CD4-positive, alpha-beta T cell treated with Interferon alpha-2 for 1 hour (primary cell): Measurements from ENCODE around the gene BABAM2.

Source experiments
- DNase-seq, 2 donors: peaks; one replicate each; pipeline ENCODE4 v3.0.0-alpha.2; 2020 to 2022

Gene BABAM2

DNA sequence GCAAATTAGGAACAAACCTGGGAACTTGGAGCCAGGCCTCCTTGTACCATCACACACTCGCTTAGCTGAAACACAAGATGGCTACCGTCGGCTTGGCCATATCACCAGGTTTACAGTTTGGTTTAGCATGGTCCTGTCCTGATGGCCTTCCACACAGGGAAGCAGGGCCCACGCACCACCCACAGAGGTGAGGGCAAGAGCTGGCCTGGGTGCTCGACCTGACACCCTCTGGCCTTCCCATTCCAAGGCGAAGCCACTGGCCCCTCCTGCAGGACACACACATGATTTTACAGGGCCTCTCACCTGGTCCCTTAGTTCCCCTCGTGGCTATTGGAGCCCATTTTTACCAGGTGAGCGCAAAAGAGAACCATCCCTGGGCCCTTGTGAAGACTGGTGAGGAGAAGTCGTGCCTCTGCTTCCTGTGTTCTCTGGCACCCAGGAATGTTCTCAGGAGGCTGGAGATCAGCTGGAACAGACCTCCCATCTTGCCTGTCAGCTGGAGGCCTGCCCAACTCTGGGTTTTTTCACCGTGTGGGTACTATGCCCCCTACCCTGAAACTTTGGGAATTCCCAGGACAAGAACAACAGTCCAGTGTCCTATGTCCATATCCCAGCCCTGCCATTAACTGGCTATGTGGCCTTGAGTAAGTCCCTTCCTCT, 449.1 kb downstream of the BABAM2 start:
- no peak for DNase-seq

DNA sequence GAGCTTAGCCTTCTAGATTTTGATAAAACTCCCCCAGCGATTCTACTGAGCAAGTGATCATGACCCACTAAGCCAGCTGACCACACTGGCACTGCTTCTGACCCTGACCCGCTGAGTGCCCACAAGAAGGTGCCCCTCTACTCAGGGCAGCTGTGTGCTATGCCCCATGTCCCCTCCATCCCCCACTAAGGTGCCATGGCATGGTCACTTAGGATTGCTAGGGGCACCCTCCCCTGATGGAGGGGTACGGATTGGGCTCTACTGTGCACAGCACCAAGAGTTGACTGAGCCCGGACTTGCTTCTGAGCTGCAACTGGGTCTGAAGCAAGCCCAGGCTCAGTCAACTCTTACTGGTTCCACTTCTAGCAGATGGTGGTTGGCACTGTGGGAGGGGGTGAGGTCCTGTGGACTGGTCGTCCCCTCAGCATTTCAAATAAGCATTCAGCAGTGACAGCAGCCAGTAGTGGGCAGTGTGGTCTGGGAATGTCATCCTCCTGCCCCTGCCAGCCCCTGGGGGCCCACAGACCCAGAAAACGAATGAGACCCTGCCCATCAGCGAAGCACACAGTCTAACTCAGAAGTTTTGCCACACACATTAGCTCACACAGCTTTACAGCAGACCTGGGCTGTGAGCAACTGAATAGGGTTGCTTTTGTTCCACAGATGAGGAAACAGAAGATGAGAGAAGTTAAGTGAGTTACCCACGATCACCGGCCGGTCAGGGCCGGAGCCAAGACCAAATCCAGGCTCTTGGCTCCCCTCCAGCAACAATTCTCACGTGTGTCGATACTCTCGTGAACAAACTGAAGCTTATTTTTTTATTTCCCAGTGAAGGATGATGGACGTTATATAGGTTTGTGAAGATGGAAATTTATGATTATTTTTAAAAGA, 450.0 kb downstream of the BABAM2 start:
- DNase-seq = no peak

DNA sequence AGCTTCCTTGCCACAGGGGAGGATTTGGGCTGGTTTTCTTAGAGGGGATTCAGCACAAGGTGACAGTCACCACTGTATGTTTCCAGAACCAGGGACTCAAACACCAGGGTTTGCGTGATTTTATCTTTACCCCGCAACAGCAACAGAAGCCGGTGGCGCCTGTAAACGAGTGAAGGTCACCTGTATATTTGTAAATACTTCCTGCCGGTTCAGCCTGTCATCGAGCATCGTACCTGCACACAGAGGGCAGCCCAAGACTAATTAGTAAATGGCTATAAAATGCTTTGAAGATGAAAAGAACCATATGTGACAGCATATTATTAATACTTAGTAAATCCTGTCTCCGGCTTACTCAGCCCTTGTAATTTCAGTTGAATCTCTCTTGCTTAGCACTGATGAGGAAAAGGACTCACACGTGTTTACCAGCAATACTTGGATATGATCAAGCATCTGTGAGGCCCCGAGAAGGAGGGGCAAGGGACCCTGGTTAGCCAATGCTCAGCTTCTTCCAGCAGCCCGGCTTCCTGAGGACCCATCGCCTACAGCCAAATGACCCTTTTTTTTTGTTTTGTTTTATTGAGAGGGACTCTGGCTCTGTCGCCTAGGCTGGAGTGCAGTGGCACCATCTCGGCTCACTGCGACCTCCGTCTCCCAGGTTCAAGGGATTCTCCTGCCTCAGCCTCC, 450.8 kb downstream of the BABAM2 start:
- no peak for DNase-seq

DNA sequence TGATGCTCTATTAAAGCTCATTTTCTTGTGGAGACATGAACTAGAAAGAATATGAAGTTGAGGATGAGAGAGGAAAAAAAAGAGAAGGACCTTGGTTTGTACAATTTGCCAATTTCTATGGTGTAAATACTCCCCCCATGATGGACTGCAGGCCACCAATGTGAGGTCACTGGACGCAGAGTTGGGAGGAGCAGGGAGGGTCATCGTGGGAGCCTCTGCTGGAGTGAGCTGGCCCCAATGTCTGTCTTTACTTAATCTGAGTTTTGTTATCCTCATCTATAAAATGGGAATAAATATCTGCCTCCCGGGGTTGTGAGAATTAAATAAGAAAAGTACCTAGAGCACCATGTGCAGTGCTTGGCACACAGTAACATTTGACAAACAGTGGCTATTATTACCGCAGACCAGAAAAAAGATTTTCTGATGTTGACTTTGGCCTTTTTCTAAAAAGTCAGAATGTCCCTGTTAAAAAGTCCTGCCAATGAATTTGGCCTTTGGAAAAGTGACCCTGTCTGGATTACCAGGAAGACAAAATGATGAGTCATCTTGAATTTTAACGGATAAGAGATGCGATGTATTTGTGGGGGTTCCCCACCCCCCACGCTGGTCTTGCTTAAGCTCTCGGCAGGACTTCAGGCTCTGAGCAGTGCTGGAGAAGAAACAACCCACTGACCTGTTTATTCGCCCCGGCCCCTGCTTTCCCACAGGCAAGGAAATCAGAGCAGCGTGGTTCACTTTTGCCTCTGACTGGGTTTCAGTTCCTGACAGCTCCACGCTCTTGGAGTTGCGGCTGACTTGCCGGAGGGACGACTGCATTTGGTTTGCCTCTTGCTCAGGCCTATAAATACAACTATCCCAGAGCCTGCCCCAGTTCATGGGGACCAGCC, 451.8 kb downstream of the BABAM2 start:
- DNase-seq = no peak

DNA sequence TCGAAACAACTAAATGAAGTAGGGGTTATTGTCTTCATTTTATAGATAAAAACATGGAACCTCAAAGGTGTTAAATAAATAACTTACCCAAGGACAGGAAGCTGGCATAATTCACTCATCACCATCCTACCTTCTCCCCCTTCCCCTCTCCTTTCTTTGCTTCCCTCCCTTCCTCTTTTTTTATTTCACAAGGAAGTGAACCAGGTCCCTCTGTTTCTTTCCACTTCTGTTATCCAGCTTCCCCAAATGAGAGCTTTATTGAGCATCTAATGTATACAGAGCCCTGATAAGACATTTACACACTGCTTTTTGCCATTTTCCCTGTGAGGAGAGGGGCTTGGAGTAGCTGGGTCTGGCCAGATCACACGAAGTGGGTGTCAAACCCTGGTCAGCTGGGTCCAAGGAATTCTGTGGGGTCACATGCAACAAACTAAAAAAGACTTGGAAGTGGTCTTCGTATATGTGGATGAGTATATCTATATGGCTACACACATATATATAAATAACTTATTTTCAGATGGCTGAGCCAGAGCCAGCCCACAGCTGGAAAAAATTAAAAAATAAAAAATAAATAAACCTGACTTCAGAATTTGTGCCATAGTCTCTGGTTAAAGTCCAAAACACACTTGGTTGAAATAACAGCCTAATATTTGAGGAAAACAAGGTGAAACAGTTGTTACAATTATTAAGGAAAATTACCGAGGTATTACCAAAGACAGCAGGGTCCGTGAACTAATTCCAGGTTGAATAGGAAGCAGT, 452.8 kb downstream of the BABAM2 start:
- DNase-seq = no peak

DNA sequence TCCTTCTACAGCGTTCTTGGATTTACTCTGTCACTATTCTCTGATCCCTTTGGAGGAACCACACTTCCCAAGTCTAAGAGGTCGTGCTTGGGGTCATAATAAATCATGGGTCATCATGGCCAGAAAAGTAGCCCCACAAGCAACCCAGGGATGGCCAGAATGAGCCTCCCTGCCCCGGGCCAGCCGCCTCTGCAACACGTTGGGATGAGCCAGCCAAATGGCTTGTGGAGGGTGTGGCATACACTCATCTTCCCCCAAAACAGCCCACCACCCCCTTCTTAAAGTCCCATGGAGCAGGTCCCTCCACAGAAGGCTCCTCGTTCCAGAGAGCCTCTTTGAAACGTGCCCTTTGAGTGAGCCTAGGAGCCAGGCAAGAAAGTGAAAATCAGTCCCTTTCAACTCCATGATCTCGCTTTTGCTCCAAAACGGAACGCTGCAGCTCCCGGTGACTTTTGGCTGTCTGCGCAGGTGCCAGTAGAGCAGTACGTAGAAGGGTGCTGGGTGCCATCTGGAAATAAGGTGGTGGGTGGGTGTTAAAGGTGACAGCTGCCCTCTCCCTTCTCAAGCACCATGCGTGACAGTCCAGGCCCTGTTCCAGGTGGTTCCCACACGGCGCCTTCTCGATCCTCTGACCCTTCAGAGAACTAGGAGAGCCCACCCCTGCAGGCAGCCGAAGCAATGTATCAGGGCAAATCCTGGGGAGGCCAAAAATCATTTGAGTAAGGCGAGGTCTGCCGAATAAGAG, 453.6 kb downstream of the BABAM2 start:
- DNase-seq = no peak

DNA sequence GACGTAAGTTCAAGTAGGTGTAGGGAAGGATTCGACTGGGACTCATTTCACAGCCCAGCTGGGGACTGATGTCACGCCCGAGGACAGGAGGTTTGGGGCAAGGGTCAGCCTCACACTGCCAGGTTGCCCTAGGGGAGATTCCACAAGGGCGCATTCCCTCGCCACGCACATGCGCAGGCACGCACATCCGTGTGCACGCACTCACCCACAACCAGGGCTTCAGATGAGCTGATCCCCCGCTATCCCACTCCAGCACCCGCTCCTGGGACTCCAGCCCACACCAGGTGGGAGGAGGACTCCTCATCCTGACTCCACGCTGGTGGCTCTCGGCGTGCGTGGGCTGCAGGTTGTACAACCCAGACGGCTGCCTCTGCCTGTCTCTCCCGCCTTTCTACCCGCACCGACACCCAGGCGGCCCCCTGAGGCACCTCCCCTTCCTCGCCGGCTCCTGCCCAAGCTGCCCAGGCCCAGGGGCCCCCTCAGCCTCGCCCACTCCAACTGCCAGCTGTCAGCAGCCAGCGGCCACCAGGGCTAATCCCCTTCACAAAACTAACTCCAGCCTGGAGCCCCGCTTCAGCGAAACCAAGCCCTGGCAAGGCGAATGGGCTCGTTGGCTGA, 454.3 kb downstream of the BABAM2 start:
- DNase-seq = no peak

DNA sequence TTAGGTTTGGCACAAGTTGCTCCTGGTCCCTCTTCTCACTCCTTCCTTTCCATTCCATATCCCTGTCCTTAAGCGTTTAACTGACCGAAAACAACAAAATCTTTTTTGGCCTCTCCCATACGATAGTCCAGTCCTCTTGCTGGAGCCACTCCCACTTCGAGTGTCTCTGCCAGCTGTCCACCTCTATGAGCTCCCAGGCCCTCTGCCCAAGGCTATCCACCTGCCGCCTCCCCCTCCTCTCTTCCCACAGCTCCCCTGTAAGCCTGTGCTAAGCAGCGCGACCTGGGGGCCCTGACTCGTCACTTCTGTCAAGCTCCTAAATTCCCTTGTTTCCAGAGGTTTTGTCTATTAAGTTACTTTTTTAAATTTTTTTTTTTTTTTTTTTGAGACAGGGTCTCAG, 455.1 kb downstream of the BABAM2 start:
- no peak for DNase-seq

DNA sequence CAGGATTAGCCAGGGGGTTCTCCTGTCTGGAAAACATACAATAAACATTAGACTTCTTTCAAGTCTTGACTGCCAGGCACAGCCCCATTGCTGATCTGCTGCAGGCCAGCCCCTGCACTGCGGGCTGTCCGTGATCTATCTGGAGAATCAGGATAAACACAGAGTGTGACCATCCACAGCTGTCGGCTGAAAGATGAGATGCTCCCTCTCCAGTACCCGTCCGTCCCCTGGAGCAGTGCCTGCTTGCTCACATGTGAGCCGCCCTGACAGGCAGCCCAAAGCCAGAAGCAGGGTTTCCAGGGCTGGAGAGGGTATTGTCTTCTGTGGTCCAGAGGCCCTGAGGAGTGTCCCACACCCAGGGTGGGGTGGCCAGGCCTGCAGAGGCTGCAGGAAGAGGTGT, 456.1 kb downstream of the BABAM2 start:
- DNase-seq = no peak

DNA sequence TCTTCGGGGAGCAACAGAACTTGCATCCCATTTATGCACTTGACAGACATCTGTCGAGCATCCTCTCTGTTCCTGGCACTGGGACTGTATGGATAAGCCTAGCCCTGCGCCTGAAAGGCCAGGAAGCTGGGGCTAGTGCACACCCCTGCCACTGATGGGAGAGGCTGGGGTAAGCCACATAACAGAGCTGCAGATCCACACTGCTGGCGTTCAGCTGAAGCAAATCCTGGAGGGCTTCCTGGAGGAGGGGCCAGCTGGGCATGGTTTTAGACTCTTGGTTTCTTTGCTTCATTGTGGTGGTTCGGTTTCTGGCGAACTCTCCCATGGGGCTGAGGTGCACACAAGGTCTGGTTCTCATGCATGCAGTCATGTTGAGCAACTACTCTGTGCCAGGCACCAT, 456.7 kb downstream of the BABAM2 start:
- no peak for DNase-seq

DNA sequence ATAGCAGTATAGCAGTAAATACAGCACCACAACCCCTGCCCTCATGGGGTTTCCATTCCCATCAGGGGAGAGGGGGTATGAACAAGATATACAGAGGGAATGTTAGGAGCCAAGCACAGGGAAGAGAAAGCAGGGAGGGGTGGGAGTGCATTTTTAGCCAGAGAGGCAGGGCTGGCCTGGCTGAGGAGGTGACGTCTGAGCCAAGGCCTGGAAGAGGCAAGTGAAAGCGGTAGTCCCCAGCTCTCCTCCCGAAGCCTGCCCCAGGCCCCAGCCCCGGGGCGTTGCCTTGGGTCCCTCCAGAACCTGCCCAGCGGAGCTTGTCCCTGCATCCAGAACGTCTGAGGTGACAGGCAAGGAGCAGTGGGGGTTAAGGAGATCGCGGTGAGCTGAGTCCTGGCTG, 457.1 kb downstream of the BABAM2 start:
- DNase-seq = no peak

DNA sequence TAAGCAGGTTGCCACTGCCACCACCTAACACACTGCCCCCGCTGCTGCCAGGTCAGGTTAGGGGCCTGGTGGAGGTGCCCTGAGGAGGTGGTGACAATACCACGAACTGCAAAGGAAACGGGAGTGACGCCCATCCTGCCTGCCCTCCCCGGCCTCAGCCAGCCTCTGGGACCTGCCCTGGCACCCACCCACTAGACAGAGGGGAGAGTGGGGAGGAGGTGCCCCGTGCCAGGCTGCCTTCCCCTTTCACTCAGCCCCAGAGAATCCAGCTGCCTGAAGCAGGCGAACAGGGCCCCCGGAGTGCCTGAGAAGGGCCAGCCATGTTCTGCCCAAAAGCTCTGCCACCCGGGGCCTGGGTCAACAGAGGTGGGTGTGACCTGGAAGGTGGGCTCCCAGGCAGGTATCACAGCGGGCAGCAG, 457.6 kb downstream of the BABAM2 start:
- DNase-seq = peak; percentile 74 to 83

DNA sequence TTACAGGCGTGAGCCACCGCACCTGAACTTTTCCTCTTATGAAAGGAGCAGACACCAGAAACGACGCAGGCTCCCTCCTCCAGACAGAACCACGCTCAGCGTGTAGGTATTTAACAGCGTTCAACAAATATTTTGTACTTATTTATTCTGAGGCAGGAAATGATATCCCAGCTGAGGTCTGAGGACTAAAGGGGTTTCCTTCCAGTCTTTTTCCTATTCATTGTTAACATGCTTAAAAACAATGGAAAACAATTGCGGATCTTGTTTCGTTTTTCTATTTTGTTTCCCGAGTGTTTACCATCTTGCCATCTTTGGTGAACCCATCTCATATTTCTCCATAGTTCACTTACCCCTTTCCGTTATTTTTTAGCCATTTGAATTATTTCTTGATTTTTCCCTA, 458.4 kb downstream of the BABAM2 start:
- DNase-seq = no peak

DNA sequence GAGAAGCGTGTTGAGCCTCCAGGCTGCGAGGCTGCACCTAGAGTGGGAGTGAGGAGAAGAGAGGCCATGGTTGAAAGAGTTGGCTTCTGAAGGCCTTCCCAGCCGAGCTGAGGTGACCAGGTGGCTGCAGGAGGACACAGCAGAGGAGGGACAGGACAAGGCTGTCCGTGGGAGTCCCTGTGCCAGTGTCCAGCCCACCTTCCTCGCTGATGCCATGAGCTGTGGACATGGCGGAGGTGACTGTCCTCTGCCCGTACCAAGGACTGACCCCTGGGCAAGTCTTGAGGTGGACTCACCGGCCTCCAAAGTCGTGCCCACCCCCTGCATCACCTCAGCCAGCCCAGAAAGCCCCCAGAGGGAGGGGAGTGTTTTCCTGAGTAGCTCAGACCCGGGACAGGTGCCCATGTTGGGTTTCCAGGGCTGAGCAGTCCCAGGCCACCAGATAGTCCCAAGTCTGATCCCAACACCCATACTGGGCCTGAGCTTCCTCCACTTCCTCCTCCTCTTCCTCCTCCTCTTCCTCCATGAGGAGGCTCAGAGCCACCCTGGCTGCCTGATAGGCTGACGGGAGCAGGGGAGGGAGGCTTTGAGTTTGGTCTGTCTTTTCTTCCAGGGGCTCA, 459.1 kb downstream of the BABAM2 start:
- DNase-seq = no peak

DNA sequence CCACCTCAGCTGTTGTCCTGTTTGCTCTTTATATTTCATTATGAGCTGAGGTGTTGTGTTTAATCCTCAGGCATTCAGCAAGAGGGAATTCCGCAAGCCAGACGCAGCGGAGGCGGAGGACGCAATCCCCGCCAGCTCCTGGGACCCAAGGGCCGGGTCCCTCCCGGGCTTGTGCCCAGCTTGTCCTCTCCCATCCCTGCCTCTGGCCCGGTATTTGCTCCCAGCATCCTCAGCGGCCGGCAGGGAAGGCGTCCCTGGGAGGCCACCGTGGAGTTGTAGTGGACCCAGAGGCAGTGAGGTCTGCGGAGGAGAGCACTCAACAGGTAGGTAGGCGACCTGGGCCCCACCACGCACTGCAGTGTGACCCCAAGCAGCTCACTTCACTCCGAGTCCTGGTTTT, 459.7 kb downstream of the BABAM2 start:
- DNase-seq = no peak

DNA sequence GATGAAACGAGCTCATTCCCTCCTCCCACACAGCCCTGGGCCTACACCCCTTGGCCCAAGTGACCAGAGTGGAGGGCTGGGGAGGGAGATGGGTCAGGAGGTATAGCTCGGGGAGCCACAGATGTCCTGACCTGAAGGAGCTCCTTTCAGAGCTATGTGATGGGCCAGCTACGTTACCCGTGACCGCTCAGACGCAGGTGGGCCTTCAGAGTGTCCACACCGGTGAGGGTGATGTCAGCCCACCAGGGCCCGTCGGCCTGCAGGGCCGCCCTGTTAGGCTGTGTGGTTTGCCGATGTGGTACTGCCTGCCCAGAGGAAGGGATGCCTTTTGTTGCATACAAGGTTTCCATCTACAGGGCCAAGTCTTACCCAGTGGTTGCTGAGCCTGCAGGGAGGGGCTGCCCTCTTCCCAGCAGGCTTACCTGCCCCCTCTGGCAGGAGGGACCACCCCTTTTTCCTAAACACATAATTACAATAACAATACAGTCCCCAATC, 460.3 kb downstream of the BABAM2 start:
- no peak for DNase-seq

DNA sequence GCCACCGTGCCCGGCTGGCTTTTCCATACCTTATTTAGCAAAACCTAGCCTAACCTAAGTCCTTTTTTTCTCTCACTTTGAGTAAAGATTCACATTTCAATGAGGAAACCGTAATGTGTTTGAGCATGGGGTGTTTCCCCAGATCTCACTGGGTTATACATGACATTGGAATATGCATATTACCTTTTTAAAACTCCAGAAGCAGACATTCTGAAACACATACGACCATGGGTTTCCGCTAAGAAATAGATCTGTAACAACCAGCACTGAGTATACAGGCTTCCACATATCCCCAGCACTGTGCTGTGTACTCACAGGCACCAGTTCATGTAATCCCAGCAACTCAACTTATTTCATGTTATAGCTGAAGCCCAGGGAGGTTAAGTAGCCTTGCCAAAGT, 461.1 kb downstream of the BABAM2 start:
- no peak for DNase-seq

DNA sequence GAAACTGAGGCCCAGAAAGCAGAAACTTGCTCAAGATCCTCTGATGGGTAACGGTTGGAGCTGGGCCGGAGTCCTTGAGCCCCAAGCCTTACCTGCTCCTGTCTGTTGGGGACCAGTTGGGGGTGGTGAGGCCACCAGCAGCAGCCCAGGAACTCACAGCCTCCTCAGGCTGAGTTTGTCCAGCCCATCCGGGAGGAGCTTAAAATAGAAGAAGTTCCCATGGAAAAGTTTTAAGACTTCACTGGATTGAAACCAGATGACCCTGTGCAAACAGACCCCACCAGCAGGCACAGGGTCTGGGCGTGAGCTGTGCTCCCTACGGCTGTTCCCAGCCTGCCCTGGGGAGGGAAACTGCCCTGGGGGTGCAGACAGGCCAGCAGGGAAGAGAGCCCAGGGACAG, 461.6 kb downstream of the BABAM2 start:
- no peak for DNase-seq

DNA sequence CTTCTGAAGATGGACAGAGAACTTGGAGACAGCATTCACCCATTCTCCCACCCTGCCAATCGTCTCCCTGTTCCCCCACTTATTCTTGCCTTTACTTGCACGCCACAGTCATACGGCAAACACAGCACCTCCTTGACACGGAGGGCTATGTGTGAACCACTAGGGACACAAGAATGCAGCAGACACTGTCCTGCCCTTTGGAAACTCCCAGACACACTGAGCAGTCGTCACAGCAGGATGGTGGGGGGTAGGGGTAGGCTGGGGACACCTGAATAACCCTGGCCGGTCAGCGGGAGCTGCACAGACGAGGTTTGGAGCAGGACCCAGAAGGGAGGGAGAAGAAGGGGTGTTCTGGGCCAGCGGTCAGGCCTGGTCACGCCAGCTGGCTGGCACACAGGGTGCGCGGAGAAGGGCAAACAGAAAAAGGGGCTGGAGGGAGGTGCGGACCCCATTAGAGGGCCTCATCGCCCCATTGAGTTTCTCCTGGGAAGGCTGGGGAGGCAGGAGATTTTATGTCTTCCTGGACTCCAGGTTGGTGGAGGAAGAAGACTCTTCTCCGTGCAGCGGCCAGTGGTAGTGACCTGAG, 462.2 kb downstream of the BABAM2 start:
- no peak for DNase-seq
